ENCODE measurements around the gene MED22.
"Not testable (repeated sequence)": the region's sequence is repeated elsewhere in the genome, so short reads cannot be mapped to it uniquely, and the experiment has no call there.

MED22 gene

DNA sequence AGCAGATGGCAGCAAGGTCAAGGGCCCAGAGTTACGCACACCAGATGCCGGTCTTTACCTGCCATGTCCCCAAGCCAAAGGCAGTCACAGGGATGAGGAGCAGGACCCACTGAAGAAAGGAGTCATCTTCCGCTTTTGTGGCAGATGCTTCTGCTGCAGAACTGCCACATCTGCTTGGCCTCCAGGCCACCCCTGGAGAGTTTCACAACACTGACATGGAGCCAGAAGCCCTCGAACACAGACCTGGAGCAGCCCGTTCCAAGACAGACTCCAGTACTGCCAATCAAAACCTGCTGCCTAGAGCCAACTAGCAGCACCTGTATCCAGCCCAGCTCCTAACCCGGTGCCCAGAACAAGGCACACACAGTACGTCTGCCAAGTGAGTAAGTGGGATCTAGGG lies 6.8 kb upstream of the MED22 start:
- no peak for DNase-seq

DNA sequence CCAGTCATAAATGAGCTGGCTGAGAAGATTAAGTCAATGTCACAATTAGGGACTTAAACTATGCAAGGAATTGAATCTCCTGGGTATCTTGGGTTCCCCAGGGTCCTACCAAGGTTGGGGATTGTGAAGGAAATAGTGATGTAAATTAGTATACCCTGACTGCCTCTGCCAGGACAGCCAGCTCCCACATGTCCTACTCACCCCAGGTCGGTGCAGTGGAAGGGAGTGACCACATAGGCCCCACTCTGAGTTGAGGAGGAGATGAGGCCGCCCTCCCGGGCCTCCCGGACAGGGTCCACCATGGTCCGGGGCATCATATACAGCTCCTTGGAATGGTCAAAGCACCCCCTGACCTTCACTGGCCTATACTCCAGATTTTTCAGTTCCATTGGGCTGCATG lies 5.6 kb upstream of the MED22 start:
- no peak for DNase-seq

DNA sequence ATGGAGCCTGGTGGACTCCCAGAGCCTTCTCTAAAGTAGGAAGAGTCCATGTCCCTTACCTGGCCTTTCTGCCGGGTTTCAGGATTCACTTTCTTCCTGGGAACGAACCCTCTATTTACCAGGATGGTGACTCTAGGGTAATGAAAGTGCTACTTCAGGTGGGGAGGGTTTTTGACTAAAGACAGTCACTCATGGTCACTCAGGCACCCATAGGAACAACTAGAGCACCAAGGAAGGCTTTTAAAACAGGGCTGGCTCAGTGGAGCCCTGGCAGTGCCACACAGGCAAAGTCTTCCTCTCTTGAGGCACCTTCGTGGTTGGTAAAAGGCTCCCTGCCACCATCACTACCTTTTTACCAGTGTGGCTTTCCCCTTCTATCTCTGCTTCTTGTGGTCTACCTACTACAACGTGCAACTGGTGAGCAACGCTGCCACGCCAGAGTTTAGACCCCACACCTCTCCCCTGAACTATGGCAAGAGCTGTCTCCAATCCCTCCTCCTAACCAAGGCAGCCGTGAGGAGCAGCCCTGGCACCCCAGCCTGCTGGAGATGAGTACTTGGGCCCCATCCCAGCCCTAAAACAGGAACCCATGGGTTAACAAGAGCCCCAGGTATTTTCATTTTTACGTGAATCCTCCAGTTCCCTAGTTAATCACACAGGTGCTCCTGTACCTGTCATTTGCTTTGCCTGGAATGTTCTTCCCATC lies 4.9 kb upstream of the MED22 start:
- no peak for DNase-seq

DNA sequence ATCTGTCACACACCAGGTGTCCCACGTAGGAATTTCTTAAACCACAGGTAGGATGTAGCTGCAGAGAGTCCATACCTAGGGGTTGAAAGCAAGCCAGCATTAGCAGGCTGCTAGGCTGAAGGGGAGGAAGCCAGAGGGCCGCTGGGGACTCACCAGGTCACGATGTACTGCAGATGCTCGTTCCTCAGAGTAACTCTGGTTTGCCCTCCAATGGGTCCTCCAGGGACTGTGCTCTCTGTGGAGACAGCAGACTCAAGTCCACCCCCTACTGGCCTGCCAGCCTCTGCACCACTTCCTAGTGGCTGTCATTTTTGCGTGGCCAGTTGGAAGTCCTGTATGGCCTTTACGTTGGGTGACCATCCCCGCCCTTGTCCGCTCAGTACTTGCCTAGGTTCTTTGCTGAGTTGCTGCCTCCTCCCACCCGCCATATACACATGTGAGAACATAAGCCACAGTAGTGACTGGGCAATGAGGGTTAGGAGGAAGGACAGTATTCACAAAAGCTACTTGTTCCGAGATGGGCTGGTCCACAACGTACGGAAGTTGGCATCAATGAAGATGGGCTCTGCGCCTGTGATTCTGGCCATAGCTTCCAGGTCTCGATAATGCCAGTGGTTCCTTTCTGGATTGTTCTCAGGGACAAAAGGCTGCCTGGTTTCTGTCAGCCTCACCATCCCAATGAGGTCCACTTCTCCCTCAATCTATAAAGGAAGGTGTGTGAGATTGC lies 4.1 kb upstream of the MED22 start:
- no peak for DNase-seq

DNA sequence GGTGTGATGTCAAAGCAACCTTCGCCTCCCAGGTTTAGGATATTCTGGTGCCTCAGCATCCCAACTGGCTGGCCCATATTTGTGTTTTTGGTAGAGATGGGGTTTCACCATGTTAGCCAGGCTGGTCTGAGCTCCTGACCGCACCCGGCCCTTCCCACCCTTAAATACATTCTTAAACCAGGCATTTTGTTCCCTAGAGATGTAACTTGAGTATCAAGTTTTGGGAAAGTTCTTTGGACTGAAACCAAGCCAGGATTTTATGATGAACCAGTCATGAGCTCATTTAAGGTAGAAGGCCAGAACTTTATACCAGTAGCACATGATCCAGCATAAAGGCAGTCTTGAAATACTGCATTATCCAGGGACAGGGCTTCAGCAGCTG lies 3.6 kb upstream of the MED22 start:
- DNase-seq, result no peak

DNA sequence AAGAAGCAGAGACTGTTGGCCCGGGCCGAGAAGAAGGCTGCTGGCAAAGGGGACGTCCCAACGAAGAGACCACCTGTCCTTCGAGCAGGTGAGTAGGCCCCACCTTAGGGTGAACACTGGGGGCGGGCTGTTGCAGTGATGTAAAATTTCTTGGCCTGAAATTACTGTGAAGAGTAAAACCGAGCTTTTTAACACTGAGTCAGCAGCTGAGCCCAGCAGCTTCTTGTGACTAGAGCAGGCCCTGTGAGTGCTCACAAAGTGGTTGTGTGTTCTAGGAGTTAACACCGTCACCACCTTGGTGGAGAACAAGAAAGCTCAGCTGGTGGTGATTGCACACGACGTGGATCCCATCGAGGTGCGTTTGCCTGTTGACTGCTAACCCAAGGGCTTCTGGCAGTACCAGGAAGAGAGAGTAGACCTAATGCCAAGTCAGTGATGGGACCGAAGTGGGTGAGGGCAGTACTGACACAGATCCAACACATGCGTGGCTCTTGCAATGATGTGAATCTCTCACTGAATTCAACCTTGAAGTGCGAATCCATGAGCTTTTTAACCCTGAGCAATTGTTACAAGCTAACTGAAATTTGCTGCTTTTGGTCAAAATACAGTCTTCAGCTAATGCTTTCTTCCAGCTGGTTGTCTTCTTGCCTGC lies 2.2 kb upstream of the MED22 start:
- DNase-seq, result no peak

DNA sequence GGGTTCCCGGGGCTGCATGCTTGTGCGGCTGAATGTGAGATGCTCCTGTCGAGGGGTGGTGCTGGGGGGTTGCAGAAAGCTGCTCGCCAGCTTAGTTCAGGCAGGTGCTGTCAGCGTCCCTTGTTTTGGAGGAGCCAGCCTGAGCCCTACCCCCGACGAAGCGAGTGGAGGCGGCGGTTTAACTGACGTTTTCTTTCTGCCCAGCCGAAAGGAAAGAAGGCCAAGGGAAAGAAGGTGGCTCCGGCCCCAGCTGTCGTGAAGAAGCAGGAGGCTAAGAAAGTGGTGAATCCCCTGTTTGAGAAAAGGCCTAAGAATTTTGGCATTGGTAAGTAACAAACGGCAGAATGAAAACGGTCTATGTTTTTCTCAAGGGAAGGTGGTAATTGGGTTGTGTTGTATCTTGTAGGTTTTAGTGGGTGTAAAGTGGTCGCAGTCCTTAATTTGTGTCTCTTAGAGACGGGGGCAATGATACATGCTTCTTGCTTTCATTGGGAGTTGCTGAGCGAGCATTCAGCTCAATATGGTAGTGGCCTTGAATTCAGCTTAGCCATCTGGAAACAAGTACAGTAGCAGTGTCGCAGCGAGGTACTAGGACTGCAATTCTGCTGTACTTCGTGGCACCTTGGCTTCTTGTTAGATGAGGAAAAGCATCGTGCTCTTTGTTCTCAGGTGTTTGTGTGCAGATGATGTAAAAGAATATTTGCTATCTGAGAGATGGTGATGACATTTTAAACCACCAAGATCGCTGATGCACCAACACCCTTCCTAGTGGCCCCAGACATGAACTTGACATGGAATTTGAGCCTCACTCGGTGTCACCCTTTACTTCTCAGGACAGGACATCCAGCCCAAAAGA lies 1.0 kb upstream of the MED22 start:
- DNase-seq, result no peak

DNA sequence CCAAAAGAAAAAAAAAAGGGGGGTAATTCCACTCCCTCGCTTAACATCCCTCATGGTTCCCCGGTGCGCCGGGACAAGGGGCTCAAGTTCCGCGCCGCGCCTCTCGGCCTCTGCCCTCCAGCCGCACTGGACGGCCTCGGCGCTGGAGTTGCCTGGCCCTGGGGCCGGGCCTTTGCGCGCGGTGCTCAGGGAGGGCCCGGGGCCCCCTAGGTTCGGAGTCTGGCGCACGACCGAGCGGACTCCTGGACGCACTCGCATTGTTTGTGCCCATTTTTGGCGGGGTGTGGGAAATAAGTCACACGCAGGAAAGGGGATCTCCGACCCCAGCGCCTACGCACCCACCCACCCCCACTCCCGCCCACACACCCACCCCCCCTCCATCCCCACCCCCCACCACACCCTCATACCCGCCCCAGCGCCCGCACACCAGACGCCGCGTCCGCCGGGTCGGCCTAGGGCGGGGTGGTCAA lies 381 bp downstream of the MED22 start:
- no peak for DNase-seq

DNA sequence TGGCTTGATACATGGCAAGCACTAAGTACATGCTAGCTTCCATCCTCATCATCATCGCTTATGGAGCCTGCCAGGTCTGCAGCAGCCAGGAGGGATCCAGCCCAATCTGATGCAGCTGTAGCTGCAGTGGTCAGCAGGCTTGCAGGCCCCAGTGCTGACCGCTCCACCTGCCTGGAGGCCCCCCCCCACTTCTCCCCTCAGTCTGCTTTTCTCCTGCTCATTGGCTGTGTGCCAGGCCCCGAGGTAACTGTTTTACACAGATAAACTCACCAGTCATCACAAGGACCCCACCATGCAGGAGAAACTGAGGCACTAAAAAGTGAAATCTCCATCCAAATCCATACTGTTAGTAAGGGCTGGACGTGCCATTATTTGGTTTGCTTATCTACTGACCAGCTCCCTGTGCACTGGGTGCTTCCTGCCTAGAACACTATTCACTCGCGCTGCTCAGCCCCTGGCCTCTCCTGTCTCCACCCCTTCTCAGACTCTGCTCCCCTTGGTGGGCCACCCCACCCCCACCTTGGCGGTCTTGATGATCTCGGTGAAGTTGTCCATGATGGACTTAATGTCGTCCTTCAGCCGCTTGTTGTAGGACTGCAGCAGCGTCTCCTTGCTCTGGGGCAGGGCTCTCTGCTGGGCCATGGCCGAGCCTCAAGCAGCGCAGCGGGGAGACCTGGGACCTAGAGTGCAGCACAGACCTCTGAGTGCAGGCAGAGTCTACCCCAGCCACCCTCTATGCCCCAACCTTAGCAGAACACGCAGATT lies 1.7 kb downstream of the MED22 start:
- DNase-seq, result no peak

DNA sequence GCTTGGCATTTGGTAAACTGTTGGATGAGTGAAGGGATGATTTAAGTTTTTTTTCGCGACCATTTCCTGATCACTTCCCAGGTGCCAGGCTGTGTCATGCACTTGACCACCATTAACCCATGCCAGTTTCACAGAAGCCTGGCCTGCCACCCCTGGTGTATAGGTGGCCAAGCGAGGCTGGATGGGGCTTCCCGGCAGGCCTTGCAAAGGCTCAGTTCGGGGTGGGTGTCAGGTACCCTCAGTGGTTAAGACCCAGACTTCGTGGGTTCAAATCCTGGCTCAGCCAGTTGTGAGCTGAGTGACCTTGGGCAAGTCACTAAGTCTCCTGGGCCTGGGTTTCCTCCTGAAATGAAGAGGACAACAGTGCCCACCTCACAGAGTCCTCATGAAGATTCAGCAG lies 2.3 kb downstream of the MED22 start:
- no peak for DNase-seq

DNA sequence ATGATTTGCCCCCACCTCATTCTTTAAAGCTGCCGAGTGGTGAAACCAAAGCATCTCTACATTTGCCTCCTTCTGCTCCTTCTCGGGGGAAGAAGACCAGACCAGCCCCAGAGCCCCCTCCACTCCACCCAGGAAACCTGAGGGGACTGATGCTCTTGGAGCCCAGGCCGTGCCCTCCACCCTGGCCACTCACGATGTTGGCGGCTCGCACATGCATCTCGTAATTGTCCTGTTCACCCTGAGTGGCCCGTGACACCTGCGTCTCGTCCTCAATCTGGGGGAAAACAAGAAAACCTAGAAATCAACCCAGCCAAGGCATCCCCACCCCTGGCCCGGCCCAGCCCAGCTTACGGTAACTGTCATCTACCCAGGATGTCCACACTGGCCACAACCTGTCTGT lies 3.0 kb downstream of the MED22 start:
- DNase-seq, result no peak

DNA sequence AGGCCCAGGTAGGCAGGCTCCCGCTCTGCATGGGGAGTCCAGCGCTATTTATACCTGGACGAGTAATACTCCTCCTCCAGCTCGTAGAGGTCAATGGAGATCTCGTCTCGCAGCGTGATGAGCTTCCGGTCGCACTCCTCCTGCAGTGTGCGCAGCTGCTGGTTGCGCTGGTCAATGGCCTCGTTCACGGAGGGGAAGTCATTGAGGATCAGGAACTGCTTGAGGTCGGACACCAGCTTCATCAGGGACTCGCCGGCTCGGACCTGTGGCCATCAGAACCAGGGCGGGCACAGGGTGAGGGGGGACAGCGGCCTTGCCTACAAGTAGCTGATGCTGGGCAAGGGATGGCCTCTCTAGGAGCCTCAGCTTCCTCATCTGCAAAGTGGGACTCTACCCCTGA lies 3.9 kb downstream of the MED22 start:
- DNase-seq, result no peak

DNA sequence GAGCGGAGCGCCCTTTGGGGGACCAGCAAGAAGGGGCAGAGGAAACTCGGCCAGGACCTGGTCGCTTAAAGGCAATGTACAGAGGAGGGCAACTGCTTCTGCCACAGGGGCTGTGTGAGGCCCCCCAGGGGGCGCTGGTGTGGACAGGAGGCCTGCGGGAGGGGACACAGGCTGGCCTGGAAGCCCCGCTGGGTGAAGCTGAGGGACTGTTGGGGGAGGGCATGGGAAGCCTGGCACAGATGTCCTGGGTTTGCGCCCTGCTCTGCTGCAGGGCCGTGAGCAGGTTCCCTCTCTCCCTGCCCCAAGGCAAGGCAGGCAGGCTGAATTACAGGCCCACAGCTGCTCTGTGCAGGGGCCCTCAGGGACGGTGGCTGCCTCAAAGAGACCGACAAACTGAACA lies 5.4 kb downstream of the MED22 start:
- no peak for DNase-seq

DNA sequence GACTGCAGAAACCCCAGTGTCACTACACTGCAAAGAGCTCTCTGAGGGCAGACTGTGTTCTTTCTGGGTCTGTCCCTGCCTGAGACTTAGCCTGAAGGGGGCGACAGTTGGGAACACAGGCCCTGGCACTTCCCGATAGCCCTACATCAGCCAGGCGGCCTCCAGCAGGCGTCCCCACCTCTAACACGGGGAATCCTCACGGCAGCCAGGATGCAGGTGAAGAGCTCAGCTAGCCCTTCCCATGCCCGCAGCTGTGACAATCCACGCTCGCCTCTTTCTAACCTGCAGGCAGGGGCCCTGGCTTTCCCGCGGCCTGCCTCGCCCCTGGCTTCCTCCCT lies 5.9 kb downstream of the MED22 start:
- DNase-seq, result no peak

DNA sequence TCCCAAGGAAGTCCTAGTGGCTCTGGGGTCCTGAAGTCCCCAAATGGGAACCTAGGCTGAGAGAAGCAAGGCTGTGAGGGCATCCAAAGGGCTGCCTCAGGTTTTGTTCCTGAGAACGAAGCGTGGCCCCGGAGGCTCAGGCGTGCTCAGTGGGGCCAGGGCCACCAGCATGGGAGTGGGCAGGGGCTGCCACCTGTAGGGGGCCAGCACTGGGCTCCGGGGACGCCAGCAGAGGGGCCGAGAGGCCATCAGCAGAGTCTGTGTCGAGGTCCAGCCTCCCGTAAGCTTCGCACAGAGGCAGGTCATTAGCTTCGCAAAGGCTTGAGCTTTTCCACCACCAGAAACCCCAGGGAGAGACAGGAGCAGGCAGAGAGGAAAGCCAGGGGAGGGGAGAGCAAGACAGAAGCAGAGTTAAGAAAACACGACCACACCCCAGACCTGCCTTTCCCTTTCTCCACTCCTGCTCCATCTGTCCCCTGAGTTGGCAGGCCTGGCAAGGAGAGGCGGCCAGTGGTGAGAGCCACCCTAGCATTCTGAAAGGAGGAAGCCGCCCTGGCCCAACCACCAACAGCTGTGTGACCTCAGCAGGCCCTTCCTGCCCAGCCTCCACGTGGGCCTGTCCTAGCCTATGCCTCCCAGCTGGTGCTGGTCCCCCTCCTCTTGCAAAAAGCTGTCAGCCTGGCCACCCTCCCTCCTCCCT lies 6.4 kb downstream of the MED22 start:
- DNase-seq, result no peak

DNA sequence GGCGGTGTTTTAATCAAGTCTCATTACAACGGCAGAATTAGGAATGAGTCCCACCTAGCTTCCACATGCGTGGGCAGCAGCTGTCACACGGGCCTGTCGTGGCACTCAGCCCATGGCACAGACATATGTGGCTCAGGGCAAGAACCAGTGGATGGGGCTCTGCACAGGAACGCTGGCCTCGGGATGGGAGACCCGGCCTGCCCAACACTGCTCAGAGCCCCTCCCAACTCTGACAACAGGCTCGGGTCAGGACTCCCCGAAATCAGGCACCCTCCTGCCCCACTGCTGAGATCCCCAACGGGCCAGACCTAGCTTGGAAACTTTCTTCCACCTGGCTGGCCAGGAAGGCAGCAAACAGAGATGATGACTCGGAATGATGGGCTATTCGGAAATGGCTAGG lies 7.0 kb downstream of the MED22 start:
- no peak for DNase-seq

DNA sequence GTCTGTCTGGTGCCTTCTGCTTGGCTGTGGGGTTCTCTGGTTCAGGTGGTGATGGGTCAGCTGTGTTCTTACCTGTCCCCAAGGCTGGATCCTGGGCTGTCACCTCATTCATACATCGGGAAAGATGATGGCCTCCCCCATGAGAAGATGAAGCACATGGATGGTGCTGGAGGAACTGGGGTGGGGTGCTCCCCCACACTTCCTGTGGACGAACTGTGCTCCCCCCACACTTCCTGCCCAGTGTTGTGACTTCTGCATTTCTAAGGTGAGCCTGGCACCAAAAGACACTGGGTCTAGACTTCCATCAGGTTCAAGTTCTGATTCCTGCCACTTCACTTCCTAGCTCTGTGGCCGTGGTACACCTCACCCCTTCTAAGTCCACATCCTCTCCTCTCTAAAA lies 7.7 kb downstream of the MED22 start:
- DNase-seq, result no peak

DNA sequence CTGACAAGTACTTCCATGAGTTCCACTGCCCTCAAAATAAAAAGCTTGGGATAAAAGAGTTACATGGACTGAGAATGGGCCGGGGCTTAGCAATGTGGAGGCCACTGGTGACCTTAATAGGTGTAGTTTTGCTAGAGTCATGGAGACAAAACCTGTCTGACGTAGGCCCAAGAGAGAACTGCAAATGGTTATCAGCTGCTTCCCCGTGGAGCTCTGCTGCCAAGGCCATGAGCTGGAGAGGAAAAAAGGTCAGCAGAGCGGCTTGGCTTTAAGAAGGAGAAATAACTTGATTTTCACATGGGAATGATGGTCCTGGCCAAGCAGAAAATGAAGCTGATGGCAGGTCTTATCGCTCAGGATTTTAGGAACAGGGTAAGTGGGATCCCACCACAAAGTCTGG lies 8.3 kb downstream of the MED22 start:
- no peak for DNase-seq

DNA sequence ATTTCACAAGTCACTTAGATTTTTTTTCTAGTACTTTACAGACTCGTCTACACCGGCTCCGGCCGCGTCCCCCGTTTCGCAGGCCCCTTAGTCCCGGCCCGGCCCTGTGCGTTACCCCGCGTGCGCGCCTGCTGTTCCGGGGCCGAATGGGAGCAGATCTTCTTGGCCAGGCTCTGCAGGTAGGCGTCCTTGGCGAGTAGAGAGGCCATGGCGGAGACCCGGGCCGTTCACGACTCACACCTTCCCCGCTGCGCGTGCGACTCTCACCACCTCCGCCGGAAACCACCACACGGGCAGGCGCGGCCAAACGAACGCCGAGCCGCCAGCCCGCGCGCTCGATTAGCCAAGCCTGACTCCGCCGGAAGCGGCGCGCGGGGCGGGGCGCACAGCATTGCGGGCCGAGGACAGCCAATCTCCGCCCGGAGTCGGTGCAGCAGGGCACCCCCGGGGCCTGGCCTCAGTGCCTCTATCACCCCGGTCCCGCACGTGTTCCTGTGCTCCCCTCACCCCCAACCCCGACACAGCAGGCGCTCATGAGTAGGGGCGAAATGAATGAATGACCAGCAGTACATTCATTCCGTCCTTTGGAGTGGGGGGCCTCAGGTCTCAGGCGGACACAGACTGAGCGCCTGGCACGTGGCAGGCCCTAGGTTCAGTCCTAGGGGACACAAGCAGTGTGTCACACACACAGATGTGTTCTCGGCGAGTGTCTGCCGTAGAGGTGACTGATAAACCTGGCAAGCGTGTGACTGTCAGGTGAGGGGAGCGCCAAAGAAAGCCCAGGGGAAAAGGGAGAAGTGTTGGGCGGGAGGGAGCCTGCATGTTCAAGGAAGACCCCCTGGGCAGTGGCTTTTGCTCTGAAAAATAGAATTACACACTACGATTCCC lies 11.8 kb downstream of the MED22 start, which contains the start of gene SURF6:
Gene SURF6 (minus strand): TSS at position 265 of the 888 bp plus-strand sequence. CDS start 56 bp downstream, at position 209.
- DNase-seq, result peak; percentile 72

DNA sequence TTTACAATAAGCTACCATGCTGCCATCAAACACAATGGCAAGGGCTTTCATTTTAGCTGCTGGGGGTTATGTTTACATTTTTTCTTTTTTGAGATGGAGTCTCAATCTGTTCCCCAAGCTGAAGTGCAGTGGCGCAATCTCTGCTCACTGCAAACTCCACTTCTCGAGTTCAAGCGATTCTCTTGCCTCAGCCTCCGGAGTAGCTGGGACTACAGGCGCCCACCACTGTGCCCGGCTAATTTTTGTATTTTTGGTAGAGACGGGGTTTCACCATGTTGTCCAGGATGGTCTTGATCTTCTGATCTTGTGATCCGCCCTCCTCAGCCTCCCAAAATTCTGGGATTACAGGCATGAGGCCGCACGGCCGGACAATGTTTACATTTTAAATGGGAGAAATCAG lies 13.0 kb downstream of the MED22 start:
- DNase-seq, result not testable (repeated sequence)

DNA sequence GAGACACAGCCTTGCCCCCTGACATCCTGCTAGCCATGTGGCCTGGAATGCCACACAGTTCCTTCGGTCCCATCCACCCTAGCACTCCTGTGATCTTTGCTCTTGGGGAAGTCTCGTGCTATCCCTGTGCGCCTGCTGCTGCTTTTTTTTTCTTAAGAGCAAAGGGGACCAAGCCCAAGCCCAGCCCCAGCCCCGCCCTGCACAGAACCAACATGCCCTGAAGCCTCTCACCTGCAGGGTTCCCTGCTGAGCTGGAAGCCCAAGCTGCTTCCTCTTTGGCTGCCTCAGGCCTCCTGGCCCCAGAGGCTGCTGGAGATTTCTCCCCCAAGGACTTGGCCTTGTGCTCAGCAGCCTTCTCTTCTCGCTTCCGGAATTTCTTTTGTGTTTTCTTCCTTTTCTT lies 13.8 kb downstream of the MED22 start:
- no peak for DNase-seq
